Brain pericyte (primary cell): ENCODE results near the gene RAB11FIP4.
"Not testable (repeated sequence)": the region's sequence is repeated elsewhere in the genome, so short reads cannot be mapped to it uniquely, and the experiment has no call there.

ENCODE experiments used
- DNase-seq: peaks from one replicate; pipeline ENCODE4 v3.0.0-alpha.2; 2012; ENCODE audit warnings: low read depth, low spot score

RAB11FIP4 gene

DNA sequence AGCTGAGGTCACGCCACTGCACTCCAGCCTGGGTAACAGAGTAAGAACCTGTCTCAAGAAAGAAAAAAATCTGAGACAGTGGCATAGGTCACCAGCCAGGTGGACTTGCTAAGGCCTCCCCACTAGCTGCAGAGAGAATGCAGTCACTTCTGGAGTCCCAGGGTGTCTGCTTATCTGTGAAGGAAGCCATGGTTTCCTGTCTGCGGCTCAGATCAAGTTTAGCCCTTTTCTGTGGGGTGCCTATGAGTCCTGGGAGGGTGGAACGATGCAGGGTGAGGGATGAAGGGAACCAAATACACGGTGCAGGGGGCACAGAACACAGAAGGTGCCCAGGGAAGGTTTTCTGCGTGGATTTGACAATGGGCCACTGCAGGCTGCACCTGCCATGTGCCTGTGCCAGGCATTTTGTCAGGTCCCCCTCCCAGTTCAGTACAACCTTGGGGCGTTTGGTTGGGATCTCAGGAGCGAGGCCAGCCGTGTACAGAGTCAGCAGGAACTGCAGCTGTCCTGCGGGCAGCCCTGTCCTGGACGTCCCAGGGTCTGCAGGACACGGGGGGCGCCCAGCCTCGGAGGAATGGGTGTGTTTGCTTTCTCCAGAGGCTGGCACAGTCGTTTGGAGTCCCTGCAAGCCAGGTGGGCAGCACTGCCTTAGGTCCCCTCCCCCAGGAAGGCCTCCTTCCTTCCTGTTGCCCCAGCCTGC, 41.8 kb downstream of the RAB11FIP4 start:
- no peak for DNase-seq

DNA sequence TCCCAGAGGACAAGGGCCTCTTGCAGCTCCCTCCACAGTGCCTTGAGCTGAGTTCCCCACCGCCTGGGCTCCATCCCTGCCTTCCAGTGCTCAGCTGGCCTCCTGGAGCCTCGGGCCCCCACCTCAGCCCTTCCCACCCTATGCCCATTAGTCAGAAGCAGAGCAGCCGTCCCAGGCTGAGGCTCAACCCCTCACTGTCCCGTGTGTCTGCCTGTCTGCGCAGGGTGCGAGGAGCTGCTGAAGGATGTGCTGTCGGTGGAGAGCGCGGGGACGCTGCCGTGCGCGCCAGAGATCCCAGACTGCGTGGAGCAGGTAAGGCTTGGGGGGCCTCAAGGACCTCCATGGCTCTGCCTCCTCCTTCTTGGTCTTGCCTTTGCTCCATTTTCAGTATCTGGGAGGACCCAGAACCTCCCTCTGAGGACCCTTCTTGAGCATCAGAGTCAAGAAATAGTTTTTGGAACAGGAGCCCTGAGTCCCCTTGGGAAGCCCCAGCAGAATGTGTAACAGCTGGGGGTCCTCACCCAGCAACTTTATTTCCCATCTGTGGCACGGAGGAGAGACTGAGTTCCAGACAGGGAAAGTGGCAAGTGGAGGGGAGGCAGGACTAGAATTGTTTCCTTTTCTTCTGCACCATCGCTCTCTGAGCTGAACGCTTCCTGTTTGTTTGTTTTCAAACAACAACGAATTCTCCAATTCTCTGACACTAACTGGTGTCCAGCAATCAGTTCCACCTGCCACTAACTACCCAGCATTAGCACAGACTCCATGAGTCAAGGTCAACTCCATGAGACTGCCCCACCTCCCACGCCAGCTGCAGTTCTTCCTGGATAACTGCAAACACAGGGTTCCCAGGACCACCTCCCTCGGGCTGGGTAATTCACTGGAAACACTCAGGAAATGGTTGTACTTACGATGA, 42.6 kb downstream of the RAB11FIP4 start:
- DNase-seq: no peak

DNA sequence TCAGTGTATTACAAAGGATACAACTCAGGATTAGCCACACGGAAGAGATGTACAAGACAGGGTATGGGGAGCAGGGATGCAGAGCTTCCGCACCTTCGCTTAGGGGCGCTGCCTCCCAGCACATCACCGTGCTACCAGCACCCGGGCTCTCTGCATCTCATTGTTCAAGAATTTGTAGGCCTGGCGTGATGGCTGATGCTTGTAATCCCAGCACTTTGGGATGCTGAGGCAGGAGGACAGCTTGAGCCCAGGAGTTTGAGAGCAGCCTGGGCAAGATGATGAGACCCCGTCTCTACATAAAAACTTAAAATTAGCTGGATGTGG, 43.2 kb downstream of the RAB11FIP4 start:
- DNase-seq: no peak

DNA sequence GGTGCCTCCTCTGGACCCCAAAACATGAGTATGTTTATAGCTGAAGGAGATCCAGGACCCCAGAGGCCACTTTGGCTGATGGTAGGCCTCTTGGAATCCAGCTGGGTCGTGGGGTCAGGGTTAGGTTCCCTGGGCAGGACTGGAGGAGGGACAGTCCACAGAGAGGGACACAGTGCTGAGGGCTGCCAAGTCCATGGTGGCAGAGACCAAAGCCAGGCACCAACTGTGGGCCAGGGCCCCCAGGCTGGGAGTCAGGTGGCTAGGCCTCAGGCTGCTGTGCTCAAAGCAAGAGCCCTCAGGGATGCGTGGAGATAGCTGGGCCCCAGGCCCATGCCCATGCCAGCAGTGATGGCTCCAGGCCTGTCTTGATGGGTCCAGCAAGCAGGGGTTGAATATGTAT, 44.1 kb downstream of the RAB11FIP4 start:
- no peak for DNase-seq

DNA sequence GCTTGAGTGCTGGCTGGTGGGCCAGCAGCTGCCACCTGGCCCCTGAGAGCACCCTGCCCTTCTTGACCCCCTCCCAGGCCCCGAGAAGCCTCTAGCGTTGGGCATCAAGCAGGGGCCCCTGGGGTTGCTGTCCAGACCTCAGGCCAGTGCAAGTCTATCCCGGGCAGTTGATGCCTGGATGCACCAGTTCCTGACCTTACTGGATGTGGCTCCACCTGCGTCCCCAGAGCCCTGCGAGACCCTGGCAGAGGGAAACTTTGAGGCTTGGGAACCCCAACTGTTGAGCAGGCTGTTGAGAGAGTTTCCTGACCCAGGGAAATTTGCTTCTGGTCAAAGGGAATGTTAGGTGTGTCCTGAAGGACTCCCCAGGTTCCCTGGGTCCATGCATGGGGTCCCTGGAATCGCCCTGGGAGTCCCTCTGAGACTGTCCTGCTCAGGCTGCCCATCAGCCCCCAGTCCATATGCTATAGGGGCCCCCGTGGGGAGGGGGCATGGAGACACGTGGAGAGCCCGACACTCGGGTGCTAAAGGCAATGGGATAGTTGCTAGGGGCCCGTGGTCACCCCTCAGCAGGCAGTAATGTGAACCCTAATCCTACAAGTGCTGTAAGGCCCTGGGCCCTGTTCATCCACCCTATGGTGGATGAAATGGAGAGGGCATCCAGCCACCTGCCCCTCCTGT, 46.4 kb downstream of the RAB11FIP4 start:
- no peak for DNase-seq

DNA sequence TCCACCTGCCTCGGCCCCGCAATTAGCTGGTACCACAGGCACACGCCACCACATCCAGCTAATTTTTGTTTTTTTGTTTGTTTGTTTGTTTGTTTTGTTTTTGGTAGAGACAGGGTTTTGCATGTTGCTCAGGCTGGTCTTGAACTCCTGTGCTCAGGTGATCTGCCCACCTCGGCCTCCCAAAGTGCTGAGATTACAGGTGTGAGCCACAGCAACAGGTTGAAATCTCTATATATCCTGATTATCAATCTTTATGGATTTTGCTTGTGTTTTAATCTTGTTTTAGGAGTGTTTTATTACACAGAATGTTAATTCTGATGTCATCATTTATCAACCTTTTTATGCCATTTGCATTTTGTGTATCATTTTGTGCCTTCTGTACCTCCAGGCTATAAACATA, 48.2 kb downstream of the RAB11FIP4 start:
- no peak for DNase-seq

DNA sequence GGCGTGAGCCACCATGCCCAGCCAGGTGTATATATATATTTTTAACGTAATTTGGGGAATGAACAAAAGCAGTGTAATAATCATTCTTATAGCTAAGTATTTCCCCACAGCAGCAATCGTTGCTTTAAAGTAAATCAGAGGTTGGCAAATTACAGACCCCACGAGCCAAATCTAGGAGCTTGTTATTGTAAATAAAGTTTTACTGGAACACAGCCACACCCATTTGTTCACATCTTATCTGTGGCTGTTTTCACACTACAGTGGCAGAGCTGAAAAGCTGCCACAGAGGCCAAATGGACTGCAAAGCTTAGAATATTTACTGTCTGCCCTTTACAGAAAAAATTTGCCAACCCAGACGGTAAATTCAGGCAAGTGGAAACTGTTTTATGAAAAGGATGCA, 50.8 kb downstream of the RAB11FIP4 start:
- no peak for DNase-seq

DNA sequence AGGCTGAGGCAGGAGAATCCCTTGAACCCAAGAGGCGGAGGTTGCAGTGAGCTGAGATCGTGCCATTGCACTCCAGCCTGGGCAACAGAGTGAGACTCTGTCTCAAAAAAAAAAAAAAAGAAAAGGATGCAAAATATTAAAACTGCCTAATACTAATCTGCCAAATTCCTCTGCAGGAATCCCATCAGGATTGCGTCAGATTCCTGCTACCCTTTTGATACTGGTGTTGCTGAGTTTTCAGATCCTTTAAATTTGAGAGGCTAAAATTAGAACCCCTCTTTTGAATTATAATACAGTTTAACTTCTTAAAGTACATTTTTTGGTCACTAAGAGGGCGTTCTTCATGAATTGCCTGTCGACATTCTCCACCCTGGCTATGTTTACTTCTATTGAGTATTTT, 51.4 kb downstream of the RAB11FIP4 start:
- not testable (repeated sequence) for DNase-seq

DNA sequence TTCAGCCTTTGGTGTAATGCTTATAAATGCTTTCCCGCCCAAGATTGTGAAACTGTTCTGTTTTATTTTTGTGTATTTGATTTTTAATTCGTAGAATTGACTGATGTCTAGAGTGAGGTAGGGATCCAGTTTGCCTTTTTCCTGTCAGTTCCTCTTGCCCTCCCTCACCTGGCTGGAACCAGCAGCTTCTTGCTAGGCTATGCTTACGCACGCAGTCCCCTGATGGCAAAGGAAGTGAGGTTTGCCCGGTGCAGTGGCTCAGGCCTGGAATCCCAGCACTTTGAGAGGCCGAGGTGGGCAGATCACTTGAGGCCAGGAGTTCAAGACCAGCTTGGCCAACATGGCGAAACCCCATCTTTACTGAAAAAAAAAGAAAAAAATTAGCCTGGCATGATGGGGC, 51.9 kb downstream of the RAB11FIP4 start:
- DNase-seq: no peak

DNA sequence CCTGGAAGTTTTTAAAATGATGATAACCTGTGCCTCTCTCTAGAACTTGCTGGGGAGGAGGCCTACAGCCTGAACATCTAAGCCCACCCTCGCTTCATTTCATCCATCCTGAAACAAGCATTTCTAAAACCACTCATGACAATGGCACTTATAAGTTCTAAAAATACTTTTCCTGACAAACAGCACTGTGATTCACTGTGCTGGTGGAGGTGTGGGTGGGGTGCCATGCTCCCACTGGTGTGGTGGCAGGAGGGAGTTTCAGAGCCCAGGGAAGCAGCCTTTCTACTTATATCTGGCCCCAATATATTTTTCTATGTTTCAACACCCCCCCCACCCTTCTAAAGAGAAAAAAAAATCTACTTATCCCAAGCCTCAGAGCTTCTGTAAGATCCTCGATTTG, 52.6 kb downstream of the RAB11FIP4 start:
- DNase-seq: no peak

DNA sequence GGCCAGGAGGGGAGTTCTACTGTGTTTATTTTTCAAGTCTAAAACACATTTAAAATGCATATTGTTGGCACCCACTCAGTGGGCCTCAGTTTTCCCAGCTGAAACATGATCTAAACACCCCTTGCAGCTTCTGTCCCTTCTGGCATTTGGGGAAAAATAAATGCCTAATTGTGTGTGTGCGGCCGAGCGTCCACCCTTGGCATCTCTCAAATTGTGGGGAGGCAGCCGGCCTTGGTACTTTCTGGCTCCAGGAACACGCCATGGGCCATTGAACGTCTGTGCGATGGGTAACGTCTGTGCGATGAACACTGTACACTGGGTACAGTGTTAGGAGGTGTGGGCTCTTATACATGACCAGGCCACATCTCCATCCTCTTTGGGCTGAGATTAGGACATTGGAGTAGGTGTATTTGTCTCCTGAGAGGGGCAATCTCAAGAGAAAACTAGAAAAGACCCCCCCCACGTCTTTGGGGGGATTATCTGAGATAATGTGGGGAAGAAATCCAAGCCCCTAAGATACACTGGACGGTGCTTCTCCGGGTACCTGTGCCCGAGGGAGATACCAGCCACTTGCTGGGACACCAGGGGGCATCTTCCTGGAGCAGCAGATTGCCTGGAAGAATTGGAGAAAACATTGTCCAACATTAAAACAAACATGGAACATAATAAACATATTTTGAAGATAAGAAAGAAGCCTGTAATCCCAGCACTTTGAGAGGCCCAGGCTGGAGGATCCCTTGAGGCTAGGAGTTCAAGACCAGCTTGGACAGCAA, 54.9 kb downstream of the RAB11FIP4 start:
- no peak for DNase-seq

DNA sequence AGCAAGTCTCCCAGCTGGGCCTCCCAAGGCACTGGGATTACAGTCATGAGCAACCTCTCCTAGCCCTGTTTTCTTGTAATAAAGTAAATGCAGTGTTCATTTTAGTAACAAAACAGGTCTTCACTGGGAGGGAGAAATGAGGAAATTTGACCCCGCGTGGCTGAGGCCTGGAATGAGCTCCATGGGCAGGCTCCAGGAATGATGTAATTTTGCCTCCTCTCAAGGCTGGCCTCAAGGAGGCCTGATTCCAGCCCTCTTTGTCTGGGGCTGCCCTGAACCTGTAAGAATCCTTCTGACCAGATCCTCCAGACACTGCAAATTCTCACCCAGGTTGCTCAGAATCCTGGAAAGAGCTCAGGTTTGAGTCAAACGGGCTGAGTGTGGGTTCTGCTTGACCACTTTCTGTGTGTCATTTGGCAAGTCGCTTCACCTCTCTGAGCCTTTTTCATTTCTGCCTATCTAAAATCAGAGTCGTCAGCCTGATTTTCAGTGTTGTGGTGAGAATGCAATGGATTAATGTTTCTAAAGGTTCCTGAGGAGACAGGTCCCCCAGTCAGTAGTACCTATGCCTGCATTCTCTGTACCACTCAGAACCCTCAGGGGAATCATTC, 57.1 kb downstream of the RAB11FIP4 start:
- DNase-seq: no peak

DNA sequence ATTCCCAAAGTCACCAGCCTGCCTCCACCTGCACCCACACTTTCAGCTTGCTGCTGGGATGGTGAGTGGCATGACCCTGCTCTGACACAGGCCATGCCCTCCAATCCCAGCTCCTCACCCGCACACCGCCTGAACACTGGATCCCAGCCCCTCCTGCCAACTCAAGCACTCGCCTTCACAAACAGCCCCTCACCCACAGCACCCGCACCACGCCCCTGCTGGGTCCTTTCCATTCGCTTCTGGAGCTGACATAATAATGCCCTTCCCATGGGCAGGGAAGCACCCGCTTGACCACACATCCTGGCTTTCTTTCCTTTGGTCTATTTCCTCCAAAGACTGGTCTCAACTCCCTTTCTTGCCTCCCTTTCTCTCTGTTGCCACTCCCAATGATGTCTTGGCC, 57.6 kb downstream of the RAB11FIP4 start:
- no peak for DNase-seq

DNA sequence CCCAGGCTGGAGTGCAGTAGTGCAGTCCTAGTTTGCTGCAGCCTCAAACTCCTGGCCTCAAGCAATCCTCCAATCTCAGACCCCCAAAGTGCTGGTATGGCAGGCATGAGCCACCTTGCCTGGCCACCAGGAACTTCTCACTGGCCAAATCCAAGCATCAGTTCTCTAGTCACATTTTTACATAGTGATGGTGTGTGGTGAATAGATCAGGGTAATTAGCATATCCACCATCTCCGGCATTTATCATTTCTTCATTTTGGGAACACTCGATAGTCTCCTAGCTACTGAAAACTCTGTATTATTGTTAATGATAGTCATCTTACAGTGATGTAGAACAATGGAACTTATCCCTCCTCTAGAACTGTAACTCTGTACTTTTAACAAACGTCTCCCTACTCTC, 58.3 kb downstream of the RAB11FIP4 start:
- DNase-seq: no peak

DNA sequence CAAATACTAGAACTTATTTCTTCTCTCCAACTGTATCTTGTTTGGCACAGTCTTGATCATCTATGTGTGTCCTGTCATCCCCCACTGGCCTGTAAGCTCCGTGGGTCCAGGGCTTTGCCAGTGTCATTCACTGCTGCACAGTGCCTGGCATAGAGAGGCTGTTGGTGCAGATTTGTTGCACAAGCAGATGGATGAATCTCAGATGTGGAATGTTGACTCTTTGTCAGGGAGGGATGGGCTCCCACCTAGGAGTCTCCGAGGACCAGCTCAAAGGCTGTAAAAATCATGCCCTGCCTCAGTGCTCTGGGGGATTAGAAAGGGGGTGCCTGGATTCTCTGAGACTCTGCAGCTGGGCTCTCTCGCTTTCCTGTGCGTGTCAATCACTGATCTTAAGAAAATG, 60.6 kb downstream of the RAB11FIP4 start:
- no peak for DNase-seq

DNA sequence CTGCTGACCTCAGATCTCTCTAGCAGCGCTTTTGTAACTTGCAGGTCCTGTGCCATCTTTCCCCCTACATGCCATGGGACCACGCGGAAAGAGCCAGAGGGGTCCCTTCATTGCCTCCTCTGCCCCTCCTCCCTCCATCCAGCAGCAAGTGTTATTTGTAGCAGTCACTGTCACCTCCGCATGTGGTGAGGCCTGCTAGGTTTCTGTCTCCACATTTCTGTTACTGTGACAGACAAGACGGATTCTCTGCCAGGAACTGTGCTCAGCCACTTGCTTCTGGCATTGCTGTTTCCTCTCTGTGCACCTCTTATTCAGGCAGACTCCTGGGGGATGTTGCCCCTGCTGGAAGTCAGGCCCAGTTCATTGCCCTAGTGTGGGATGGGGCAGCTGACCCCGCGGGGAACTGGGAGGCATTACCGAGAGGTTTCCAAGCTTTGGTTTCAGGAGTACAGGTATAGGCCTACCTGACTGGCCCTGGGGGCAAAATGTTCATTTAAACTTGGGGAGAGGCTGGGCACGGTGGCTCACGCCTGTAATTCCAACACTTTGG, 61.2 kb downstream of the RAB11FIP4 start:
- no peak for DNase-seq

DNA sequence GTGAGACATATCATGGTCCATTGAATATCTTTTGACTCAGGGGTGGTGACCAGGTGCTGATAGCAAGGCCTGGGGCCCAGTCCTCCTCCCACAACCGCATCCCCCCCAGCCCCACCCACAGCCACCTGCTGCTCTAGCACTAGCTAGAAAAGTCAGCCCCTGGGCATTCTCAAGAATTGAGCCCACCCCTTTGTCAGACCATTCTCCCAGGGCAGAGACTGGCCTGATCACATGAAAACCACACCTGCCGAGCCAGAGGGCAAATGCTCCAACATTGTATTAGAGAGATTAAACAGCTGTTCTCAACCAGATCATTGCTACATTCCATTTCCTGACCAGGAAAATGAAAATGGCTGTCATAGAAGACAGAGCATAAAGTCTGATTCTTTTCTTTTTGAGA, 62.4 kb downstream of the RAB11FIP4 start:
- no peak for DNase-seq

DNA sequence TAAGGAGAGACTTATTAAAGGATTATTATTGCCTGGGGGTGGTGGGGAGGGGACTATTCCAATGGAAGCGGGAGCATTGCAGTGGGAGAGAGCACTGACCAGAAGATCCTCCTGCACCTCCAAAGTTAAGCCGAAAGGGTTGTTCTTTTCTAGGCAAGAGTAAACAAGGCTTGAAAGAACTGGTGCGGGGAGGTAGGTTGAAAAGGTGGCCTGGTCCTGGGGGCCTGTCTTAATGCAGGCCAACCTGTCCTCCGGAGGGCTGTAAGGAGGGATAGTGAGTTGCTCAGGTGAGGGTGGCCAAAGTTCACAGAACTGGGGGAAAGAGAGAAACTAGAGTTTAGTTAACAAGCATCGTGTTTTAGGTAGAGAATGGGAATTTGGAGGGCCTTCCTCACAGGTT, 65.3 kb downstream of the RAB11FIP4 start:
- no peak for DNase-seq

DNA sequence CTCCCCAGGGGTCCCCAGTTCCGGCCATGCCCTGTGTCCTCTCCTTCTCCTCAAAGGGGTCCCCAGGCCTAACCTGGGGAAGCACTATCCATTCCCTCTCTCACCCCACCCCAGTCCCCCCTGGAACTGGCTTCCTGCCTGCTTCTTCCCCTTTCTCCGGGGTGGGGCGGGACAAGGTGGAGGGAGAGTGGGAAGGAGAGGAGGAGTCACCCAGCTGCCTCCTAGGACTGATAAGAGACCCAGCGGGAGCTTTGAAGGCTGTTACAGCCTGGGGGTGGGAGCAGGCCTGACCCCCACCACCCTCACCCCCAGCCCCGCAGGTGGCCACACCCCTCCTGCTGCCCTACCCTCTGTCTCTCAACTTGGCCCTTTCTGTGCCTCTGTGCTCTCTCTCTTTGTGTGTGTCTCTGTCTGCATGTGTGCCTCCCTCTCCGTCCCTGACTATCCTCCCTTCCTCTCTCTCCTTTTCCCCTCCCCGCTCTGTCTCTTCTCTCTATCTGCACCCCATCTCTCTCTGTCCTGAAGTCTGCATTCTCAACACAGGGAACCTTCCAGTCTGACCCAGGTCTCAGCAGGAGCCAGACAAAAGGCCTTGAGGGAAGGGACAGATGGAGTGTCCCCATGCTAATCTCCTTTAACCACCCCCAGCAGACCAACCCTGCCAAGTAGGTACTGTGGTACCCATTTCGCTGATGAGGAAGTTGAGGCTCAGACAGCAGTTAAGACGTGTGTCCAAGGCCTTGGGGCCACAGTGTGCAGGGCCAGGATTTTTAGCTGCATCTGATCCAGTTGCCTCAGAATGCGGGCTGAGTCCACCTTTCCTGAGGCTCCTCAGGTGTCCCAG, 66.1 kb downstream of the RAB11FIP4 start:
- no peak for DNase-seq

DNA sequence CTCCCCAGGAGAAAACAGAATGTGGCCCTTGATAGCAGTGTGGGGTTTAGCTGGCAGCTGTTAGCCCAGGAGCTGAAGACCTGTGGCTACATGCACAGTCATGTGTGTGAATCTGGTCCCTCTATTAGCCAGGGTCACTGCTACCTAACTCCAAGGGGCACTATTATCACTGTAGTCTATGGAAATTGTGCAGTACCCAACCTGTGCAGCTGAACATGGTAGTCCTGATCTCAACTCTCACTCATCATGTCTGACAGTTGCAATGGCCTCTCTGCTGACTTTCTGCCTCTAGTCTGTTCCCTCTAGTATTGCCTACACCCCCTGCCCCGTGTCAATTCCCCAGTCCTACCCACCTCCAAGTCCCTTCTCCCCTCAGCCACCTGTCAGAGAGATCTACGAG, 67.4 kb downstream of the RAB11FIP4 start:
- no peak for DNase-seq
